ENCODE results near the gene PIP5K1B.

DNA sequence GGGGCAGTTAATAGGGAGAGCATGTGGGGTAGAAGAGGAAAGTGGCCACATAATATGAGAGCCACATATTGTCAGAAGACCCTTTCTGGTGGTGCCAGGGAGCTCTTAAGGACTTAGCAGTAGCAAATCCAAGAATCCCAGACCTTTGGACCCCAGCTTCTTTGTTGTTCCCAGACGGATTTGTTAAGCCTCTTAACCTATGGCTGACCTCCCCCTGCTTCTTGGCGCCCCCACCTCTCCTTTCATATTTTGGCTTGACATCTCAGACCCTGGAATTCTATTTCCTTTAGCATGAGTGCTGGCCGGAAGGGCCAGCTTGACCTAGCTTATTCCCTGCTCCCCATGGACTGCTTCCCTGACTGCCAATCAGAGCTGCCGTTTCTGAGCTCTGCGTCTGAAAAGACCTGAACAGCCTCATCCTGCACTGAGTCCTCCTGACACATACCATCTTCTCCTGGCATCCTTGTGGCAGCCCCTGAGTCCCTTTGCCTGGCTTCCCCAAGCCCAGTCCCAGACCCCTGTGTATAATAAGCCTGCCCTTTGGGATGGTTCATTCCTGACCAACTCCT is 192.6 kb downstream of the PIP5K1B start:
- TF ChIP-seq, protein P1, sequence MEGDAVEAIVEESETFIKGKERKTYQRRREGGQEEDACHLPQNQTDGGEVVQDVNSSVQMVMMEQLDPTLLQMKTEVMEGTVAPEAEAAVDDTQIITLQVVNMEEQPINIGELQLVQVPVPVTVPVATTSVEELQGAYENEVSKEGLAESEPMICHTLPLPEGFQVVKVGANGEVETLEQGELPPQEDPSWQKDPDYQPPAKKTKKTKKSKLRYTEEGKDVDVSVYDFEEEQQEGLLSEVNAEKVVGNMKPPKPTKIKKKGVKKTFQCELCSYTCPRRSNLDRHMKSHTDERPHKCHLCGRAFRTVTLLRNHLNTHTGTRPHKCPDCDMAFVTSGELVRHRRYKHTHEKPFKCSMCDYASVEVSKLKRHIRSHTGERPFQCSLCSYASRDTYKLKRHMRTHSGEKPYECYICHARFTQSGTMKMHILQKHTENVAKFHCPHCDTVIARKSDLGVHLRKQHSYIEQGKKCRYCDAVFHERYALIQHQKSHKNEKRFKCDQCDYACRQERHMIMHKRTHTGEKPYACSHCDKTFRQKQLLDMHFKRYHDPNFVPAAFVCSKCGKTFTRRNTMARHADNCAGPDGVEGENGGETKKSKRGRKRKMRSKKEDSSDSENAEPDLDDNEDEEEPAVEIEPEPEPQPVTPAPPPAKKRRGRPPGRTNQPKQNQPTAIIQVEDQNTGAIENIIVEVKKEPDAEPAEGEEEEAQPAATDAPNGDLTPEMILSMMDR (IDR thresholded peaks at IDR 0.05), result no peak
- TF ChIP-seq POLR2A (IDR thresholded peaks at IDR 0.05), result no peak

Data from uterus (tissue), 2 donors.